Caco-2 (cell line): ENCODE measurements around the gene ADCY7. TPM values are rescaled to one million over a fixed set of nuclear protein-coding genes. Genes with fewer than 3 reads are reported as not detected.

Experiments used
- BruUV-seq: library from RNA; stranded (reverse); fragments of 400-500 nt; replicated peaks from 2 replicates; lab custom pipeline; 2021; lab: Mats Ljungman, UMichigan
- CTCF ChIA-PET: fragments of 300-600 bp; sonication (Branson Sonifier 250); formaldehyde crosslinking; loops from one replicate; lab custom pipeline; 2022; ENCODE audit warnings: antibody characterized with exemption; lab: Charles Lee
- POLR2A ChIA-PET: fragments of 300-600 bp; sonication (Branson Sonifier 250); formaldehyde crosslinking; loops from one replicate; lab custom pipeline; 2022; ENCODE audit warnings: antibody characterized with exemption; lab: Charles Lee
- DNase-seq, 2 experiments: peaks; one replicate each; pipeline versions ENCODE4 v3.0.0 to v3.0.0-alpha.2; 2020 to 2022
- H3K27me3 ChIP-seq: replicated peaks from 2 replicates; pipeline ENCODE4 v1.6.0; 2011; ENCODE audit warnings: low read length; ENCODE audit not compliant: control insufficient read depth, insufficient read depth
- H3K36me3 ChIP-seq: 2 replicates; pipeline ENCODE4 v1.5.1; 2011; ENCODE audit warnings: low read length; ENCODE audit not compliant: control insufficient read depth, insufficient read depth
- H3K4me1 ChIP-seq: fragments of 250-450 bp; sonication (Bioruptor Pico); 2 replicates; pipeline ENCODE4 v1.5.1; 2020; ENCODE audit warnings: mild to moderate bottlenecking
- H3K4me3 ChIP-seq: 2 replicates; pipeline ENCODE4 v1.5.1; 2011; ENCODE audit warnings: low read depth, mild to moderate bottlenecking, control low read depth, low read length
- H3K9me3 ChIP-seq: fragments of 250-450 bp; sonication (Bioruptor Pico); 2 replicates; pipeline ENCODE4 v1.5.1; 2020; ENCODE audit warnings: mild to moderate bottlenecking, moderate library complexity
- H3K27ac Mint-ChIP-seq: one replicate; pipeline ENCODE4 v1.8.0; 2022; ENCODE audit warnings: mixed read lengths; ENCODE audit not compliant: unreplicated experiment
- H3K27me3 Mint-ChIP-seq: one replicate; pipeline ENCODE4 v1.8.0; 2022; ENCODE audit warnings: mixed read lengths; ENCODE audit not compliant: insufficient read depth, unreplicated experiment
- H3K36me3 Mint-ChIP-seq: one replicate; pipeline ENCODE4 v1.8.0; 2022; ENCODE audit warnings: mild to moderate bottlenecking, mixed read lengths; ENCODE audit not compliant: insufficient read depth, unreplicated experiment
- H3K4me1 Mint-ChIP-seq: one replicate; pipeline ENCODE4 v1.8.0; 2022; ENCODE audit warnings: low read depth, mixed read lengths; ENCODE audit not compliant: unreplicated experiment
- H3K4me3 Mint-ChIP-seq: one replicate; pipeline ENCODE4 v1.8.0; 2022; ENCODE audit warnings: mild to moderate bottlenecking, moderate library complexity, mixed read lengths; ENCODE audit not compliant: unreplicated experiment
- H3K9me3 Mint-ChIP-seq: one replicate; pipeline ENCODE4 v1.8.0; 2022; ENCODE audit warnings: mixed read lengths; ENCODE audit not compliant: unreplicated experiment
- intact Hi-C: fragments of 100-400 bp; cut with micrococcal nuclease; formaldehyde crosslinking; loops from one replicate; pipeline ENCODE4 v1.10.0; 2022; ENCODE audit not compliant: unreplicated experiment
- total RNA-seq: library from RNA; stranded (reverse); gene quantifications from 2 replicates; pipeline ENCODE4 v1.2.3, GENCODE V29; 2022
- TF ChIP-seq, protein P1 (sequence below), 2 experiments: fragments of 200-600 bp in 1 of 2; IDR thresholded peaks; 1 replicate in 1 of 2; 2 replicates in 1 of 2; pipeline versions ENCODE4 v1.5.1 to v1.8.0; 2011 to 2022; ENCODE audit warnings: antibody characterized with exemption in 1 of 2, control low read depth in 1 of 2, inconsistent platforms in 1 of 2, low read depth in 1 of 2, low read length in 1 of 2, mild to moderate bottlenecking in 1 of 2, moderate library complexity in 1 of 2; ENCODE audit not compliant: insufficient read depth in 1 of 2, severe bottlenecking in 1 of 2, unreplicated experiment in 1 of 2

The ADCY7 gene
- total RNA-seq, 1 experiment from 2014 or later = 54.2 TPM

DNA sequence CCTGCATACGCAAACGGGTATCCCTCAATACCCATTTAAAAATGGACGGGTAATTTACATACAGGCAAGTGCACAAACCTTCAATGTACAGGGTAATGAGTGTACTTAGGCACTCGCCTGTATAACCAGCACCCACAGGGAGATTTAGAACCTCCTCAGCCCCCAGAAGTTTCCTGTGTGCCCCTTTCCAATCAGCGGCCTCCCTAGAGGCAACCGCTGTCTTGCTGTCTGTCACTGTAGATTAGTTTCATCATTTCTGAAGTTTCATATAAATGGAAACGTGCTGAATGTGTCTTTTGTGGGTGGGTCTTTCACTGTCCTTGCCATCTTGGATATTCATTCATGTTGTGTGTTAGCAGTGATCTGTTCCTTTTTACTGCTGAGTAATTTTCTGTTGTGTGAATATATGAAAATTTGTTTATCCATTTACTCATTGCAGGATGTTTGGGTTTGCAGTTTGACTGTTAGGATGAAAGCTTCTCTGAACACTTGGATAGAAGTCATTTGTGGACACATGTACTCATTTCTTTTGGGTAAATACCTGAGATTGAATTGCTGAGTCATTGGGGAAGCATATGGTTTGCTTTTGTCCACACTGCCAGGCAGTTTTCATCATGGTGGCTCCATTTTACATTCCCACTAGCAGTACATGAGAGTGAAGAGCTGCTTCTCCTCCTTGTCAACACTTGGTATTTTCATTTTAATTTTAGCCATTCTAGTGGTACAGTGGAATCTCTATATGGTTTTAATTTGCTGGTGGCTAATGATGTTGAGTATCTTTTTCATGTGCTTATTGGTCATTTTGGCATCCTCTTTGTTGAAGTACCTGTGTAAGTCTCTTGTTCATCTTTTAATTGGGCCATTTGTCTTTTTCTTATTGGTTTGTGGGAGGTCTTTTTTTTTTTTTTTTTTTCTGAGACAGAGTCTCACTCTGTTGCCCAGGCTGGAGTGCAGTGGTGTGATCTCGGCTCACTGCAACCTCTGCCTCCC, 2.1 kb upstream of the ADCY7 start:
- no peaks in the 10 kb centered on the region for H3K9me3 Mint-ChIP-seq
- H3K9me3 ChIP-seq = no peaks in the 10 kb centered on the region
- no peaks in the 10 kb centered on the region; the same call in none of the 2 replicates for H3K36me3 ChIP-seq
- TF ChIP-seq, protein P1, sequence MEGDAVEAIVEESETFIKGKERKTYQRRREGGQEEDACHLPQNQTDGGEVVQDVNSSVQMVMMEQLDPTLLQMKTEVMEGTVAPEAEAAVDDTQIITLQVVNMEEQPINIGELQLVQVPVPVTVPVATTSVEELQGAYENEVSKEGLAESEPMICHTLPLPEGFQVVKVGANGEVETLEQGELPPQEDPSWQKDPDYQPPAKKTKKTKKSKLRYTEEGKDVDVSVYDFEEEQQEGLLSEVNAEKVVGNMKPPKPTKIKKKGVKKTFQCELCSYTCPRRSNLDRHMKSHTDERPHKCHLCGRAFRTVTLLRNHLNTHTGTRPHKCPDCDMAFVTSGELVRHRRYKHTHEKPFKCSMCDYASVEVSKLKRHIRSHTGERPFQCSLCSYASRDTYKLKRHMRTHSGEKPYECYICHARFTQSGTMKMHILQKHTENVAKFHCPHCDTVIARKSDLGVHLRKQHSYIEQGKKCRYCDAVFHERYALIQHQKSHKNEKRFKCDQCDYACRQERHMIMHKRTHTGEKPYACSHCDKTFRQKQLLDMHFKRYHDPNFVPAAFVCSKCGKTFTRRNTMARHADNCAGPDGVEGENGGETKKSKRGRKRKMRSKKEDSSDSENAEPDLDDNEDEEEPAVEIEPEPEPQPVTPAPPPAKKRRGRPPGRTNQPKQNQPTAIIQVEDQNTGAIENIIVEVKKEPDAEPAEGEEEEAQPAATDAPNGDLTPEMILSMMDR (IDR thresholded peaks at IDR 0.05; ENCODE audit: insufficient read depth in 1 of 2, low read depth in 1 of 2, low read length in 1 of 2, severe bottlenecking in 1 of 2, unreplicated experiment in 1 of 2) = no peak
- H3K27me3 Mint-ChIP-seq = no peaks in the 10 kb centered on the region
- peaks cover 14% of the 10 kb centered on the region for H3K36me3 Mint-ChIP-seq
- ChIA-PET CTCF (no interaction called here), POLR2A (no interaction called here)
- H3K4me1 ChIP-seq = peaks cover 8% of the 10 kb centered on the region; the same call in 1 of the 2 replicates
- DNase-seq = peak in 1 of 2 experiments; percentile 8
- no peak overlapping the region for H3K4me3 ChIP-seq
- peaks cover 11% of the 10 kb centered on the region for H3K4me1 Mint-ChIP-seq
- H3K27me3 ChIP-seq = no peaks in the 10 kb centered on the region
- H3K27ac Mint-ChIP-seq = peak overlapping the region; percentile 7
- H3K4me3 Mint-ChIP-seq = no peak overlapping the region
- no TSS peak for BruUV-seq
- intact Hi-C loops = no loop called here

DNA sequence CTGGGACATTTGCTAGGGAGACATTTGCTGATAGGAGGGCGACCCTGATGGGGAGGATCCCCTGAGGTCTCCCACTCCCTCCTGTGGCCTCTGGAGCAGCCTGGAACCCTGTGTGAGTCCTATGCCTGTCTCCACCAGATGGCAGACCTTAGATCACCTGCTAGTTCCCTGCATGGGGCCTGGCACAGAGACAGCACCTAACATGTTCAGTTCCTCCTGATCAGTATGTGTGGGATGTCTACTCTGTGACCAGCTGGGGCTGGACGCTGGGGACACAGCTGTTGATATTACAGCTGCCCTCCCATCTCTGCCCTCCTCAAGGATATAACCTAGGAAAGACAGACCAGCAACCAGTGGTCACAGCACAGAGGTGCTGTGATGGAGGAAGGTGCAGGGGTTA, 1.1 kb upstream of the ADCY7 start:
- no peak overlapping the region for H3K4me3 ChIP-seq
- peaks cover 11% of the 10 kb centered on the region for H3K4me1 Mint-ChIP-seq
- no TSS peak for BruUV-seq
- no peak overlapping the region for H3K27ac Mint-ChIP-seq
- DNase-seq = peak in 1 of 2 experiments; percentile 30
- CTCF ChIA-PET = no interaction called here
- H3K4me1 ChIP-seq = peaks cover 8% of the 10 kb centered on the region; the same call in 1 of the 2 replicates
- H3K36me3 Mint-ChIP-seq = peaks cover 9% of the 10 kb centered on the region
- no peaks in the 10 kb centered on the region for H3K27me3 Mint-ChIP-seq
- no peaks in the 10 kb centered on the region; the same call in none of the 2 replicates for H3K36me3 ChIP-seq
- POLR2A ChIA-PET = no interaction called here
- no peak overlapping the region for H3K4me3 Mint-ChIP-seq
- intact Hi-C loops = loop anchor here (5.0 kb wide), 1 partner anchor 47 kb away; no protein-coding TSS in a partner anchor
- TF ChIP-seq, protein P1 (IDR thresholded peaks at IDR 0.05; ENCODE audit: insufficient read depth in 1 of 2, low read depth in 1 of 2, low read length in 1 of 2, severe bottlenecking in 1 of 2, unreplicated experiment in 1 of 2) = peak; percentile 24 to 64
- no peaks in the 10 kb centered on the region for H3K27me3 ChIP-seq
- H3K9me3 Mint-ChIP-seq = no peaks in the 10 kb centered on the region
- H3K9me3 ChIP-seq = no peaks in the 10 kb centered on the region

DNA sequence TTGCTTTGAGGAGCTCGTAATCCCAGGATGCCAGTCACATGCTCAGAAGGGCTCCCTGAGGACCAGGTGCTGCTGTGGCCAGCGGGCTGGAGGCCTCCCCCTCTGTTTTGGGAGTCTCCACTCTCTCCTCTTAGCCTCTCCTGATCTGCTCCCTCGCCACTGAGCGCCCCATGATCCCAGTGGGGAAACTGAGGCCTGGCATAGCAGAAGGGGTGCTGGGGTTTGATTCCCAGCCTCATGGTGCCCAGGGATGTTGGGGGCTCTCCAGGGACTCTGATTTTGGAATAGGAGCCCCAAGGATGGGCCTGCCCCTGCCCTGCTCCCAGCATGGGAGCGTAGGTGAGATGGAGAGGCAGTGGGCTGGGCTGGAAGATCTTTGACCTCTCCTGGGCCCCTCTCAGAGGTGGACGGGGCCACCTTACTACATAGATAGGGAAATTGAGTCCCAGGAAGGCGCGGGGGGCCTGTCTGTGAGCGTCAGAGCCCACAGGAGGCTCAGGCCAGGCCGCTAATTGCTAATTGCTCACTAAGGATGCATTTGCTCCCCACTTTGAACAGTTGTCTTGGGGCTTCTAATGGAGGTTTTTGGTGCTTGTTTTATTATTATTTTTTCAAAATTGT, 525 bp upstream of the ADCY7 start:
- no peak for DNase-seq
- H3K4me1 Mint-ChIP-seq = peaks cover 11% of the 10 kb centered on the region
- TF ChIP-seq, protein P1 (IDR thresholded peaks at IDR 0.05; ENCODE audit: insufficient read depth in 1 of 2, low read depth in 1 of 2, low read length in 1 of 2, severe bottlenecking in 1 of 2, unreplicated experiment in 1 of 2) = no peak
- Histone ChIP-seq H3K4me1 (peaks cover 8% of the 10 kb centered on the region; the same call in 1 of the 2 replicates), H3K27me3 (no peaks in the 10 kb centered on the region), H3K9me3 (no peaks in the 10 kb centered on the region), H3K36me3 (no peaks in the 10 kb centered on the region; the same call in none of the 2 replicates), H3K4me3 (no peak overlapping the region)
- no peaks in the 10 kb centered on the region for H3K9me3 Mint-ChIP-seq
- CTCF ChIA-PET = interaction anchor here (1.0 kb wide), 1 partner anchor 241 kb away, joined by 3 read pairs; the partner anchor contains the start of gene CNEP1R1
- no peak overlapping the region for H3K27ac Mint-ChIP-seq
- H3K27me3 Mint-ChIP-seq = no peaks in the 10 kb centered on the region
- intact Hi-C loops = loop anchor here (5.0 kb wide), 1 partner anchor 46 kb away; no protein-coding TSS in a partner anchor
- BruUV-seq = no TSS peak
- H3K36me3 Mint-ChIP-seq = peaks cover 8% of the 10 kb centered on the region
- POLR2A ChIA-PET = no interaction called here
- H3K4me3 Mint-ChIP-seq = no peak overlapping the region
